HG03469 (cell line): Measurements from ENCODE around the gene SOX5.
"Not testable (repeated sequence)": the region's sequence is repeated elsewhere in the genome, so short reads cannot be mapped to it uniquely, and the experiment has no call there.

Experiments
- ATAC-seq: cut with Tn5 transposase; IDR thresholded peaks from one replicate; pipeline ENCODE4 v1.9.1; 2021; ENCODE audit warnings: mild to moderate bottlenecking, moderate library complexity, moderate number of reproducible peaks; ENCODE audit not compliant: unreplicated experiment

Gene SOX5

DNA sequence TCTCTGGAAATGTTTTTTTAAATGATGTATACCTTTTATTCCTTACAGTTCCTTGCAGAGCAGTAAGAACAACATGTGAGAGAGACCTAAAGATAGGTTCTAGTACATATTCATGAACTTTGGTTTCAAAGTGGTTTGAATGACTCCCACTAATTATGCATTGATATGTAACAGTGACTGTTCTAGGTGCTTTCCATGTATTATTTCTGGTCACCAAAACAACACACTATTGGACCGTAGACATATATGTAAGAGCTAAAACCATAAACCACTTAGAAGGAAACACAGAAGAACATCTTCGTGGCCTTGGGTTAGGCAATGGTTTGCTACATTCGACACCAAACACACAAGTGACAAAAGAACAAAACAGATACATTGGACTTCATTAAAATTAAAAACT is 37.9 kb downstream of the SOX5 start:
- ATAC-seq, result no peak

DNA sequence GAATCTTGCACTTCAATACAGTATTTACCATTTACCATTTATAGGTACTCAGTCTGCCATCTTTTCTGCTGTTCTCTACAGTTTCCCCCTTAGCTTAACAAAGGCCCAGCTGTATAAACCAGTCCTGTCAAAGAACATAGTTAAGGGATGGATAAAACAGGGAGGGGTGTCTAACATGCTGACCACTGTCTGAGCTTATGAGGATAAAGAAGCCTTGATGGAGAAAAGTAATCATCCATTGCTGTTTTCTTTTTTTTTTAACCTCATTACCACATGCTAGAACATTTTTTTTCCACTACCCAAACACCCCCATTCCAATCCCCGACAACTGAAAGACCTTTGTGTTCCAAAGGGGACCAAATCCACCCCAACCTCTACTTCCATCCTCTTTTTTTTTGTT is 39.9 kb downstream of the SOX5 start:
- no peak for ATAC-seq

DNA sequence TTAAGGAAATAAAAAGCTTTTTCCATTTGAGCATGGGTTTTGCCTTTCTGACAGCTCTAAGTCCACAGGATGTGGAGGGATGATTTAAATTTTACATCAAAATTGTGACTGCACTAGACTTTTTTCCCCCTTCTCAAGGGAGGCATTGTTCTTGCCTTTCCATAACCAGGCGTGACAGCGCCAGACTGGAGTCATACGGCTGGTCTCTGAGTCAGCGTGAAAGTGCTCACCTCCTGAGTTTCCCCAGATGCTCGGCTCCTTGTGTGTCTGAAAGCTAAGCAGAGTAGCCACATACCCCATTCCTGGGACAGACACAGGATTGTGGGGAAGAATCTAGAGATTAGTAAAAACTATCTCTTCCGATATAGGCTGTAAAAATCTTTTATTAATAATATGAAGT is 43.1 kb downstream of the SOX5 start:
- no peak for ATAC-seq

DNA sequence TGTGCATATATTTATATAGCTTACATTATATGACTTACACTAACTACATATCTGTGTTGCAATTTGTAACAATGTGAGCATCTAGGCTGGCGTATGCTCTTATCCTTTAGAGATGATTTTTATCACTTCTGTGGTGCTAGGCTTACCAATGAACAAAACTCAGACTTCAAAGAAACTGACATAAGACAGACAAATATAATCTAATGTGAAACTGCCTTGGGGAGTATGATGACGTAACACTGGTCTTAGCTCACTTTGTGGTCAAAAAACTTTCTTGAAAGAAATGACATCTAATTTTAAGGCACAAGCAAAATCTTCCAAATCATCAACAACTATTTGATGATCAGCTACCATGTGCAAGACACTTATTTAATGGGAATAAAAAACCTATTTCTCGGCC is 50.0 kb downstream of the SOX5 start:
- no peak for ATAC-seq

DNA sequence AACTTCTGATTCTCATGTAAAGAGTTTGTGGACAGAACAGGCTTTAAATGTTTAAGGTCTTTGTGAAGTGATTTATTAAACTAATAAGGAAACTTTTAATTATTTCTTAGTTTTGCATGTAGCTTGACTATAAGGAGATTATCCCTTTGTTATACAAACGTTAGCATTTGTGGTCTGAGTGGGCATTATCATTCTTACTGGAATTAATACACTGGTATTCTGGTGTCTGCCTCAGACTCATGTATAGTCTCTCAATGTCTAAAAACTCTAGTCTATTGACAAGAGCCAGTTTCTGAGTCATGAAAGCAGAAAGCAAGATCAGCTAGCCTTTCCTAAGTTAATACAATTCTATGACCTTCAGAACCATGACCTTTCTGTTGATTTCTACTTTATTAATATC is 51.3 kb downstream of the SOX5 start:
- ATAC-seq, result no peak

DNA sequence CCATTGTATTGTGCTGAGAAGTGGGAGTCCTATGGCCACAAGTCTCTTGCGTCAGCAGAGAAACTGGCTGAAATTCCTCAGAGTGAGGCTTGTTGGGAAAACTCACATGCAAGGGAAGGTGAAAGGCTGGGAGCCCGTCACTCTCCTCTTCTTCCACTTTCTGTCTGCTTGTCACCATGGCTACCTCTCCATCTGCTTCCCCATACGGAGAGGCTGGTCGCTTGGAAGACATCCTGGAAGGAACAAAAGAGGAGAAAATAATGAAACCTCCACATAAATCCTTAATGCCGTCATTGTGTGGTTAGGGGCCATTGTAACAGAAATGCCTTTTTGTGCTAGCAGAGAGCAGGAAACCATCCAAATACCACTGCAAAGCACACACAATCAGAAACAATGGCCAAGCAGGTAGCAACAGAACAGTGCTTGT is 53.7 kb downstream of the SOX5 start:
- ATAC-seq, result no peak

DNA sequence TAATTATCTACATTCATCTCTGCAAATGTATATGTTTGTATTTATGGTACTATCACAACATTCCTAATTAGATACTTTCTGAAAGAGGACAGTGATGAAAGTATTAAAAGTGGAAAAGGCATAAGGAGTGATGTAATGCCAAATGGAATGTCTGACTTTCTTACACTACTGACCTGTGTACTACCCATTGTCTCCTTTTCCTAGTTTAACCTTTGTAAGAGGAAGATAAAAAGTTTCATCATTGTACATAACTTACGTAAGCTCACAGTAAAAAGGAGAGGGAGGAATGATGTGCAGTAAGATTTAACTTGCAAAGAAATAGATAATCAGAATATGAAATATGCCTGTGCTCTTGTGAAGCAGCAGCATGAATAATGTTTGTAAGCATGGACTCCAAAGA is 55.9 kb downstream of the SOX5 start:
- no peak for ATAC-seq

DNA sequence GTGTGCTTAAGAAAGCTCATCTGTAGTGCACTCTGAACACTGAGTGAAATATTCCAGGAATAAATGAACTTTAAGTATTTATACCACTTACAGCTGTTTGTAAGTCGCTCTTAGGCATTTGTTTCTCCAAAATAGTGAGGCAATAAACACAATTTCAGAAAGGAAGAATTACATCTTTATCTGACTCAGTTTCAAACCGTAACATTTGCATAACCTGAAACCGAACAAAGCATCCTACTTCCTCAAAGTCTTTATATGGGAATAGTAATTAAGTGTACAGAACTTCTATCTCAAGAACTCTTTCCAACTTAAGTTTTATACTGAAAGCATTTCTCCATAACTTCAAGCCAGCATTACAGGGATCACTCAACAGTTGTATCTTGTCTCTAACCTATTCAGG is 58.4 kb downstream of the SOX5 start:
- ATAC-seq, result peak; percentile 73

DNA sequence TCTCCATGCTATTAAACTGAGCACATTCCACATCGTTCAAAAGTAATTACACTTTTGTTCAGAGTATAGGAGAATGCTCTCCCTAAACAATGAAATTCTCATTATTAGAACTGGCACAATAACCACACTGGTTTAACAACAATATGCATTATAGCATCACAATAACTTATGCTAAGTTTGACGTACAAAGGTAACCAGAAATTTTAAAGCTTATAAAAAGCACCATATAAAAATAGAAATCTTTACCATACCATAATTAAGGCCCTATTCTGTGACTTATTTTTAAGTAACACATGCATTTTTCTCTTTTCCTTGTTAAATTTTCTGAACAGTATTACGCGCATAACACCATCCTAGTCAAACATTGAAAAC is 60.4 kb downstream of the SOX5 start:
- ATAC-seq, result no peak

DNA sequence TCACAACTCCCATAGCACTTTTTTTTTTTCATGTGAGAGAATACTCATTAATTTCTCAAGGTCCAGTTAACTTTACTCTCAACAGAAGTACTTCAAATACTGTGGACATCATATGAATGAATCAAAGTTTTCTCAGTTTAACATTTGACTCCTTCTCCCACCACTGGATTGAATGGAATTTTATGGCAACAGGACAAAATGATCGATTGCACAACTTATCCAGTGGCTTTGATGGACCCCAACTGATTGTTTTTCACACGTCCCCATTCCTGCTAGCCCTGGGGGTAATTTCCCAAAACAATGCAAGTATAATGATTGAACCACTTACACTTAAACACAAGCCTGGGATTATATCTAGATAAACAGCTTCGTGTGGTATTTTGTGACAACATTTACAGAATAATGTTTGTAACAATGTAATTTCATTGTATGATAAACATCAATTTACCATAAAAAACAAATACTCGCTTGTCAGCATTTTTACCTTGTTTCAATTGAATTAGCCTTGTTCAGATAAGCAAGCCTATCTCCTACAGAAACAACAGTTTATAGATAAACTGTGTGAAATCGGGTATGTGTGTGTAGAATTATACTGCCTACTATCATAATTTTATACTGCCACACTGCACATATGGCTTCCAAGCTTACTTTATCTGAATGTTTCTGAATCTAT is 60.9 kb downstream of the SOX5 start:
- ATAC-seq, result no peak

DNA sequence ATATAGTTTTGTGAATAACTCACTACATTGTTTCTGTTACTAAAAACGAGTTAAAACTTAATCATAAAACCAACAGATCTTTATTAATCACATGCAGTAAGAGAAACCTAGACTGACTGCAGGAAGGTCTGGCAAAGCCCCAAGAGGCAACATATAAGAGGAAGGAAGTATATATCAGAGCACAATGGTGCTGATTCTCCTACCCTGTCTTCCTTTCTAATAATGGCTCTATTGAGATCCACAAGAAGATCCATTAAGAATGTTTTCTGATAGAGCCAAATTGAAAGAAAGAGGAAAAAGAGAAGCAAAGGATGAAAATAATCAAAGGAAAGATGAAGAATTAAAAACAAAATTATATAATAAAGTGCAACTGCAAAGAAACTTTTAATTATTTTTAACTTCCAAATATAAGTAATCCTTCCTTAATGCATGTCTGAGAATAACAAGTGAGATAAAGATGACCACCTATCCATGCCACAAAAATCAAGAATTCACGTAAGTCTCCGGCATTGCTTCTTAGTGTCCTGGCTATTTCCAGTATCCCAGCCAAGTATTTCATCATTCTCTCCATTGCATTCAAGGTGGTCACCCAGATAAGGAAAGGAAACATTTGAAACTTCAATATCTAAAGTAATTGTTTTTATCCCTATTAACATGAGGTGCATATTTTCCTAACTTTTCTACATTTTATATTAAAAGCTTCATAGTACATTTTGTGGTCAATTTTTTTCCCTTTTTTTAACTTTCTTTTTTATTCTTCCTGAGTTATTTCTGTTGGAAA is 62.2 kb downstream of the SOX5 start:
- no peak for ATAC-seq

DNA sequence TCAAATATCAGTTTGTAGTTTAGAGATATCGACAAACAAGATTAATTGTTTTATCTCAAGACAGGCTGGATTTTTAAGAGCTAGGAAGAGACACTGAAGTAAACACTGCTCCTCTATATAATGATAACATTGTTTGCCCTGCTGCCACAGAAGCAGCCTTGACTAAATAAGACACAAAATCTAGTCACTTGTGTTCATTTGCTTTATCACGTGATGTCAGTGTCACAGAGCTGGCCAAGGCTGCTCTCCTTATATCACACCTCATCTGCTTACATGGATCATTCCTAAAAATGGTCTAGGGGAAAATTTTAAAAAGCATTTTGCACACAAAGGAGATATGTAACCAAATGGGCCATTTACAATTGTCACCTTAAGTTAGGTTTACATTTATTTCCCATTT is 64.1 kb downstream of the SOX5 start:
- no peak for ATAC-seq

DNA sequence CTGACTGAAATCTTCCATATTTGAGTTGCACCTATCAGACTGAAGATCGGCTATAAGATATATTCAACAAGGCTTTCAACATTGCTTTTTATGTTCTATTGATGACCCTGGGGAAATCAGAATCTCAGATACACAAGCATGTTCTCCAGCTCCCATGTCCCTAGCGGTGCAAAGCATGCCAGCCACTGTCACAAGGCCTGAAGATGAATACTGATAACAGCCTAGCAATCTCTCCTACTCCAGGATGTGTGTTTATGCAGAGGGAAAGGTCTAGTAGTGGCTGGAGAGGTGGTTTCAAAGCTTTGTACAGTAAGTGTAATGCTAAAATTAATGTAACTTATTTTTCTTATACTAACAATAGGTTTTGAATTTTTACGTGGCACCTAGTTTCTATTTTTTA is 64.6 kb downstream of the SOX5 start:
- no peak for ATAC-seq

DNA sequence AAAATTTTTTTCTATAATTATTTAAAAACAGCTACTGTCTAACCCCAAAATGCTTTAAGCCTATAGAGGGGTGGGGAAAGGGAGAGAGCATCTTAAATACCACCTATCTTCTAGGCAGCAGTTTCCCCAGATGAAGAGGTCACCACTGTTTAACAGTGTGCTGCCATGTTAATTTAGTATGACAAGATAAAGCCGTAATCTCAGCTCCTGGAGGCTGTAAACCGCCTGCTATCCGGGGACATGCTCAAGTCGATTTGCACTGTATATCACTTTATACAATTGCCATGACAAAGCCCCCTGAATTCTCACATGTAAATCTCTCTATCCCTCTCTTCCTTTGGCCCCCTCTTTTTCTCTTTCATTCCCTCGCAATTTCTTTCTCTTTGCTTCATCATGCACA is 68.5 kb downstream of the SOX5 start:
- ATAC-seq, result no peak

DNA sequence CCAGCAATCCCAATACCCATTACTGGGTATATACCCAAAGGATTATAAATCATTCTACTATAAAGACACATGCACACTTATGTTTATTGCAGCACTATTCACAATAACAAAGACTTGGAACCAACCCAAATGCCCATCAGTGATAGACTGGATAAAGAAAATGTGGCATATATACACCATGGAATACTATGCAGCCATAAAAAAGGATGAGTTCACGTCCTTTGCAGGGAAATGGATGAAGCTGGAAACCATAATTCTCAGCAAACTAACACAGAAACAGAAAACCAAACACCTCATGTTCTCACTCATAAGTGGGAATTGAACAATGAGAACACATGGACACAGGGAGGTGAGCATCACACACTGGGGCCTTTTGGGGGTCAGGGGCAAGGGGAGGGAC is 72.9 kb downstream of the SOX5 start:
- not testable (repeated sequence) for ATAC-seq

DNA sequence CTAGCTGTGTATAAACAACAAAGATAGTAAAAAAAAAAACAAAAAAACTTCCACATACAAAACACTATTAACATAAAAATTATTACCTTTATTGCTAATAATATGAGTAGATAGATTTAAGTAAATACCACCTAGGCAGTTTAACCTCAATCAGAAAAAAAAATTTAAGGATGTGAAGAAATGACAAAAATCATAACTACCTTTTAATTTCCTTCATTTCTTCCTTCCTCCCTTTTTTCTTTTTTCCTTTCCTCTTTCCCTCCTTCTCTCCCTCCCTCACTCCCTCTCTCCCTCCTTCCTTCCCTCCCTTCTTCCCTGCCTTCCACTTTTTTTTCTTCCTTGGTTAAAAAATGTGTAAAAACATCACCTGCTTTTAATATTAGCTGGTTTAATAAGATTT is 81.7 kb downstream of the SOX5 start:
- ATAC-seq, result no peak

DNA sequence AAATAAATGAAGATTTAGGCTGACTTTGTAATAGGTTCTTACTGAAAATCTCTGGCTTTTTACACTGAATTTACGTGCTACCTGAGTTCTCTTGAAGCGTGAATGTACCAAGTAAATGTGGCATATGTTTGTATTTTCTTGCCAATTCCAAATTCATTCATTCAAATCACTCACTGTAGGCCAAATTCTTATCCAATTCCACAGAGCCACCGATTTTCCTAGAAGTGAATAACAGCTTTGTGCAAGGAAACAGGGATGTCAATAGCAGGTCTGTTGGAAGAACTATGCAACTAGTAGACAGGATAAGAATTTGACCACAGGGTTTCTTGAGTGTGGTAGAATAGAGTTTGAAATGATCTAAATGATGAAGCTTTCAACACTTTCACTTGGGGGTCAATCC is 86.8 kb downstream of the SOX5 start:
- no peak for ATAC-seq

DNA sequence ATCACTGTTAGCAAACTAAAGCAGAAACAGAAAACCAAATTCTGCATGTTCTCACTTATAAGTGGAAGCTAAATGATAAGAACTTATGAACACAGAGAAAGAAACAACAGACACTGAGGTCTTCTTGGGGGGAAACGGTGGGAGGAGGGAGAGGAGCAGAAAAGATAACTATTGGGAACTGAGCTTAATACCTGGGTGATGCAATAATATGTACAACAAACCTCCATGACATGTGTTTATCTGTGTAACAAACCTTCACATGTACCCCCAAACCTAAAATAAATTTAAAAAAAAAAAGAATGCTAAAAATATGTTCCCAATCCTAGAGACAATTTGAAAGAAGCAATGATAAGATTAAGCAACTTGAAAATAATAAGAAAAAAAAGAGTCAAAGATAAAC is 89.5 kb downstream of the SOX5 start:
- no peak for ATAC-seq

DNA sequence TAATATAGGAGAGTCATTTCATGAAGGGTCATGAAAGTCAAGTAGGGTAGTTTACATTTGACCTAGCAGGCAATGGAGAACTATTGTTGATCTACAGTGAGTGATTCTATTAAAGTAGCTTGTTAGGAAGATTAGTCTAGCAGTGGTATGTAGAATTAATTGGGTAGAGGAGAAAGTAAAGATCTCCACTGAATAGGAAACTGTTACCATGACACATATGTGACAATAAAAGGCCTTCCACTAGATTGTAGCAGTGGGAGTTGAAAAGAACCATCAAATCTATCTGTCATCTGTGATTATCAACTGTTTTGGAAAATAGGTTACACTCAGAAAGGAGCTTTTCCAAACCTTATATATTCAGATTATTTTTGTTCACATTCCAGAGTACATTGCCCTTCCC is 92.3 kb downstream of the SOX5 start:
- ATAC-seq, result no peak

DNA sequence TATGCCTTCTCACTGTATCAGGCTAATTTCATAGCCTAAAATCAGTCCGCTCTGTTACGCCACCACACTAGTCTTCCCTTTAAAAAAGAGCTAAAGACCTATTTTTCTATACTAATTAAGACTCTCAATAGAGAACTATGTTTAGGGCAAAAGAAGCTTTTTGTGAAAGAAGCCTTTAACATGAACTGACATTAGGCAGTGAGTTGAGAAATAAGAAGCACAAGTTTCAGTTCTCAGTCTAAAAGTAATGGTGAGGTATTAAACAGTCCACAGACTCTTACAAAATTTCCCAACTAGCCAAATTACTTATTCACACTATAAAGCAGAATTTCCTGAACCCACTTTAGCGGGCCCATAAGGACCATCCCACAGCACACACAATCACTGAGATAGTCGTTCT is 93.7 kb downstream of the SOX5 start:
- no peak for ATAC-seq

DNA sequence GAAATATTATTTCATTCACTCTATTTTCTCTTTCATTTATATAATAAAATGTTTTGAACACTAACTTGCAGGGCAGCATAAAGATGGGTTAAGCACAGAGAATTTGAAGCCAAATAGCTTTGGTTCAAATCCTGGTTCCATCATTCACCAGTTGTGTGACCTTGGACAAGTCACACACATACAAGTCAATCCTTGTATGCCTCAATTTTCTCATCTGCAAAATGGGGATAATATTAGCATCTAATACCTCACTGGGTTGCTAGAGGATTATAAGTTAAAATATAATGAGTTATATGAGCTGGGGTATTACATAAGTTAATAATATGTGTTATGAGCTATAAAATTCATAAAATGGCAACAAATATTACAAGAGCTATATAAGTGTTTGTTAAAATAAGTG is 94.9 kb downstream of the SOX5 start:
- no peak for ATAC-seq

DNA sequence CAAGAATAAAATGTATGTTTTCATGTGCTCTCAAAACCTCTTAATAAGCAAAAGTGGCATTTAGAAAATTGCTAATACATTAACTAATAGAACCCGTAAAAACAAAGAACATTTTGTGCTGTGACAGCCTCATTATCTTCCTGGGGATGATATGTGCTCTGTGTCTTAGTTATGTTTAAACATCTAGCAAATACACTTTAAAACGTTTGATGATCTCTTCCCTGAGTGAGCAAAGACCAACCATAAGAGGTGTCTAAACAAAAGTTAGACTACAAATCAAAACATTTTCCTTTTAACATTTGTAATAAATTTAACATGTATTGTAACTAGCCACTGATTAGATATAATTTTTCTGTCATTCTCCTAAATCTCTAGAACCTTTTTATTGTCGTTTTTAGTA is 95.8 kb downstream of the SOX5 start:
- no peak for ATAC-seq

DNA sequence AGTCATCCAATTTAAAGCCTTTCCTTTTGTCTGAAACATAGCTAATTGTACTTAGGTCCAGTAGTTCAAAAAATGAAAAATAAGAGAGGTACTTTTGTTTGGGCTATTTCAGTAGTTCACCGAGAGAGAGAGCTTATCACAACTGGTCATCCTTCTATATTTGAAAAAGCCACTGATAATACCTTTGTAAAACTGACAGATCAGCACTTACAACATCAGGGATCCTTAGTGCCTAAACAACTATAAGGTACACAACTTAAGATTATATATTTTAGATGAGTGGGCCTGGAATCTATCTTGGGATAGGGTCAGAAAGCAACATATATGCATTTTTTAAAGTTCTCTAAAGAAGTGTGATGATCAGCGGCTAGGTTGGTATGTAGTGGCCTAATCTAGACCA is 97.9 kb downstream of the SOX5 start:
- no peak for ATAC-seq
